ENCODE data around the gene CENPT.
A peak's percentile ranks its signal among the peaks of the same experiment; 100 is the strongest.

CENPT gene

DNA sequence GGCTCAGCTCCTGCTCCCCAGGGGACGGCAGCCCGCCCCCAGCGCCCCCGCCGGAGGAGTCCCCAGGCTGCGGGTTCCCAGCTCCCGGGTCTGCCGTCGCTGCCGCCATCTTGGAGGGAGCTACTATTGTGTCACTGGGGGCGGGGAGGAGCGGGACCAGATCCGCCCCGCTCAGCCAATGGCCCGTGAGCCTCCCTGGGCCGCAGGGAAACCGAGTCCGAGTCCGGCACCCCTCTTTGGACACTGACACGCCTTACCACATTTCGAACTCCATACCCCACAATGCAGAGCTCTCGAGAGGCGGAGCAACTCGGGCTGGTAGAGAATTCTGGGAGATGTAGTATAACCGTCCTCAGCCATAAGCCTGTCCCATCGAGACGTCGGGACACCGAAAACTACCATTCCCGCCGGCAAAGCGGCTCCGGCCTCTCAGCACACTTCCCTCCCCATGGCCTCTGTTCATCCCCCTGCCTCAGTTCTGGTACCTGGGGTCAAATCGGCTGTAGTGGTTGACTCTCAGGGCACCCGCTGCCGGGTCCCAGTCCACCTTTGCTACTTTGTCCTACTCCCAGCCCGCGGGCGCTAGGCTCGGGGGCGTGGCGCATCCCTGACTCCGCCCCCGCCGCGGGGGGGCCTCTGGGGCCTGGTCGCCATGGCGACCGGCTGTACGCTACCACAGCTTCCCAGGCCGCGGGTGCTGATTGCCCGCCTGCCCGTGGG, 40.9 kb downstream of the CENPT start, which contains the start of the genes RANBP10 and TSNAXIP1:
Gene RANBP10 (minus strand): TSS at position 133 of the 720 bp plus-strand sequence. CDS start 24 bp downstream, at position 109.
Gene TSNAXIP1 (plus strand): TSS at position 462 of the 720 bp plus-strand sequence. CDS start 261 bp downstream, outside the sequence.
- DNase-seq (ENCODE audit: low spot score) = peak; percentile 94

DNA sequence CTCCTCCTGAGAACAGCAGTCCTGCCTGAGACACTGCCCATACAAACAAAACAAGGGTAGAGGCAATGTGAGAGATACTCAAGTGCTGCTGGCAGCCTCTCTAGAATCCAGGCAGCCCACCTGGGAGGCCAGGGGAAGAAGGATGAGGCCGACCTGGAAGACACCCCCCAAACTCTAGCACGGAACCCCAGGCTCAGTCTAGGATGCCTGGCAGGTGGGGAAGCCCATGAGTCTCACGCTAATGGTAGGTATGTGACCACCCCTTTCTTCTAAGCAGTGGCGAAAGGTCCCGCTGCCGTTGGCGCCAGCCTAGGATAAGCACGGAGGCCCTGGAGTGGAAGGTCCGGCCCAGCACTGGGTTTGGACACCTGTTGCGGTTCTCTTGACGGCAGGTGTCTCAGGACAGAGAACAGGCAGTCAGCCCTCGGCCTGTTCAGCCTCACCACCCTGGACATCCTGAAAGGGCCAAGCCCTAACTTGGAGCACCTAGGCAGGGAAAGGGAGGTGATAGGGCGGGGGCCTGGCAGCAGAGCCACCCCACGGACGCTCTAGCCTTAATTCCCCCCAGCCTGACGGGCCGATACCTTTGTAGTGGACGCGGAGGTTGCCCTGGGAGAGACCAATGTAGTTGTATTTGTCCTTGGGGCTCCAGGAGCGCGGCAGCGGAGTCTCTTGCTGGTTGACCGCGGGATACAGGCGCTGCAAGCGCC, 41.6 kb downstream of the CENPT start:
- DNase-seq (ENCODE audit: low spot score) = peak; percentile 38

DNA sequence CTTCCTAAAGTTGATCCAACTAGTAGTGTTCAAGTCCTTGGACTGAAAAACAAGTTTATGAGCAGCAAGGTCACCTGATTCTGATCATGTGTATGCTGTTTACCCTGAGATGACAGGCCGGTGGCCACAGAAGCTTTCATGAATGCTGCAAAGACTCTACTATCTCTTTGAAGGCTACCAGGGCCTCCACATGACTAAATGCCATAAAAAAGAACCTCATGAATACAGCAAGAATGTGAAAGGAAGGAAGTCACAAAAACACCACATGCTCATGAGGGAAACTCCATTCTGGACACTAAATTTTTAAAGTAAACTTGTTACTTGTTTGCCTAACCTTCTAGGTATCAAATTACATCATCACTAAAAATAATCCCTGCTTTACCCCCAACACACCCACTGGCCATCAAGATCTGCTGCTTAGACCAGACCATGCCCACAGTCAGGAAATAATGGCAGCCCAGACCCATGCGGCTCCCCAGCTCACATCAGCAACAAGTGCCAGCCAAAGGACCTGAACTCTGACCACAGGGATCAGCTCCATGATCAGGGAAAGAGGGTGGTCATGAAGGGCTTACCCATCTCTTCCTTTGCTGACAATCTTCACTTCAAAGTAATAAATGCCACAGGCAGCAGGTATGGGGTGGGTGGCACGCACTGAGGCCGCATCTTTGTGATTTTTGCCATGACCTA, 42.5 kb downstream of the CENPT start:
- DNase-seq (ENCODE audit: low spot score) = no peak

DNA sequence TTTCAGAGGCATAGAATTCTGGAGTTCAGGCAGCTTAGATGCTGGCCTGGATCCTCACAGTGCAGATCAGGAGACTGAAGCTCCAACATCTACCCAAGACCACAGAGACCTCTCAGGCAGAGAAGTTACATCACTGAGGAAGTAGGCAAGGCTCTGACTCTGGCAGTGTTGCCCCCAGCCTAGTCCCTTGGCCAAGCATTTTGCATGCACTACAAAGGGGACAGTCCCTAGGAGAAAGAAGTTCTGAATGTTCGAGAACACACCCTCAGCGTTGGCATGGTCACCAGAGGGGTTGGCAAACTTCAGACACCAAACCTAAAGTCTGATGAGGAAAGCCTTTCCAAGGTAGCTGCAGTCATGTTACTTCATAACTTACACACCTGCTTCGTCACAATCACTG, 43.6 kb downstream of the CENPT start:
- DNase-seq (ENCODE audit: low spot score) = no peak

DNA sequence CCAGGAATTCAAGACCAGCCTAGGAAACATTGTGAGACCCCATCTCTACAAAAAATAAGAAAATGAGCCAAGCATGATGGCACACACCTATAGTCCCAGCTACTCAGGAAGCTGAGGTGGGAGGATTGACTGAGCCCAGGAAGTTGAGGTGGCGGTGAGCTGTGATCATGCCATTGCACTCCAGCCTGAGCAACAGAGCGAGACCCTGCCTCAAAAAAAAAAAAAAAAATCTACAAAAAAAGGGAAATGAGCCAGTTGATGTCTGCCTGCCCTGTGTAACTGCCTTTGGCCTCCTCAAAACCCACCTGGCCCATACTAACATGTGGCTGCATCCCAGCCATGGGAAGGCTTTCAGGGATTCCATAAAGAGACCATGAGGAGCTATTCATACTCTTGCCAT, 45.6 kb downstream of the CENPT start:
- DNase-seq (ENCODE audit: low spot score) = no peak

DNA sequence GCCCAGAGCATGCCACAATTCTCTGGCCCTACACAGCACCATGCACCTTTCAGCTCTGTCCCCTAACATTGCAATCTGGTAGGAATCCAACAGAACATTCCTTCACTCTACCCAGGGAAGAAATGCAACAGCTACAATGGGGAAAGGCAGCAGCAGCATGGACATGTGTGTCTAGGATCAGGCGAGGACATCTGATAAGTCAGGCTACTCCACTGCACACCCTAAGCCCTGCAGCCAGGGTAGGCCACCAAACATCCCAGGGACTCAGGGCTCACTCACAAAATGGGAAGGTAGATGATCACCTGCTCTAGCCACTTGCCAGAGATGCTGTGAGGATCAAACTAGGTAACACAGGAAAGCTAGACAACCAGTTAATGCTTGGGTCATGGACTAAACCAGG, 46.3 kb downstream of the CENPT start:
- no peak for DNase-seq (ENCODE audit: low spot score)

DNA sequence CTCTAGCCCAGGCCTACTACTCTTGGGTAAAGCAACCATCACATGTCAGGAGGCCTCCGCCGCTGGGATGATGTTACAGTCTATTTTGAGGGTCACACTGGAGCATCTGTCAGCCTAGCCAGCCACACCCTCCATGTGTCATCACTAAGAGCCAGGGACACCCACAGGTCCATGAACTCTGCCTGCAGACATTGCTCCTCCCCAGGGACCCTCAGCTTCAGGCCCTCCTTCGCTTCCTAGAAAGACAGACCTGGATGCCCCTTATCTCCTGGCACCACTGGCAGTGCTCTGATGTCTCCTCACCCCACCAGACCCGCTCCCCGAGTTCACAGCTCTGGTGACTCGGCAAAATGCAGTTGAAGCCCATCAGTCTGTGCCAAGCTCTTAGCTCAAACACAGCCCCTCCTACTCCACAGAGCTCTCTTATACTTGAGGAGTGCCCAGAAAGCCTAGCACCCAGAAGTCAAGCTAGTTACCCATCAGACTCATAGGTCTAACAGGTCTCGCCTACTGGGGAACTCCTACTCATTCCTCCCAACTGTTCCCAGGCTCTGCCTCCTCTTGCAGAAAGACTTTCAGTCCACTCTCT, 47.1 kb downstream of the CENPT start:
- DNase-seq (ENCODE audit: low spot score) = no peak

DNA sequence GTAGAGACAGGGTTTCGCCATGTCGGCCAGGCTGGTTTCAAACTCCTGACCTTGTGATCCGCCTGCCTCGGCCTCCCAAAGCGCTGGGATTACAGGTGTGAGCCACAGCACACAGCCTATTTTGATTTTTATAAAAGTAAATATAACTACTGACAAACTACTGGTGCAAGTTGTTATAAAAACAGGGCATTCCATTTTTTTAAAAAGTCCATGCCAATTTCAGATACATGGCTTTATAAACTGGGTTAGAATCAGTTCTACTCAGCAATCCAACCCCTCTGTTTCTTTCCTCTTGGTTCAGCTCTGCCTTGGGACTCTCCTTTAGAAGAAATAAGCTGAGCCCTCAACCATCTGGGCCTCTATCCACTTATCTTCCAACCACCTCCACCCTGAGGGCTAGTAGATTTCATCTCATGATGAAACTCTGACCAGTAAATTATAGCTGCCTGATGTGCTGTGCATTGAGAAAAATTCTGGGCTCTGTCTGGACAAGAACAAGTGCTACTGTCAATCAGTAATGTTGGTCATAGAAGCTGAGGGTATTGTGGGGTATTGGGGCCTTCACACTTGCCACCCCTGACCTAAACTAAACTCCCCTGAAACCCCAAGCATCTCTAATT, 51.3 kb downstream of the CENPT start:
- no peak for DNase-seq (ENCODE audit: low spot score)

DNA sequence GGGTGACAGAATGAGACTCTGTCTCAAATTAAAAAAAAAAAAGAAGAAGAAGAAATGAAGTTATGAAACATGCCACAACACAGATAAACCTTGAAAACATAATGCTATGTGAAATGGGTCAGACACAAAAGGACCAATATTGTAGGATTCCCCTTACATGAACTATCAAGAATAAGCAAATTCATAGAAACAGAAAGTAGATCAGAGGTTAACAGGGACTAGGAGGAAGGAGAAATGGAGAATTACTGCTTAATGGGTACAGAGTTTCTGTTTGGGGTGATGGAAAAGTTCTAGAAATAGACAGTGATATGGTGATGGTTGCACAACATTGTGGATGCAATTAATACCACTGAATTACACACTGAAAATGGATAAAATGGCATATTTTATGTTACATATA, 57.4 kb downstream of the CENPT start:
- no peak for DNase-seq (ENCODE audit: low spot score)

DNA sequence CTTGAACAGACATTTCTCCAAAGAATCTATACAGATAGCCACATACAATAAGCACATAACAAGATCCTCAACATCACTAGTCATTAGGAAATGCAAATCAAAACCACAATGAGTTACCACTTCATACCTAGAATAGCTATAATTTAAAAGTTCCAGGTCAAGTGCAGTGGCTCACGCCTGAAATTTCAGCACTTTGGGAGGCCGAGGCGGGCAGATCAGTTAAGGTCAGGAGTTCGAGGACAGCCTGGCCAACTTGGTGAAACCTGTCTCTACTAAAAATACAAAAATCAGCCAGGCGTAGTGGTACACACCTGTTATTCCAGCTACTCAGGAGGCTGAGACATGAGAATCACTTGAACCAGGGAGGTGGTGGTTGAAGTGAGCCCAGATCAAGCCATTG, 61.0 kb downstream of the CENPT start:
- DNase-seq (ENCODE audit: low spot score) = no peak

DNA sequence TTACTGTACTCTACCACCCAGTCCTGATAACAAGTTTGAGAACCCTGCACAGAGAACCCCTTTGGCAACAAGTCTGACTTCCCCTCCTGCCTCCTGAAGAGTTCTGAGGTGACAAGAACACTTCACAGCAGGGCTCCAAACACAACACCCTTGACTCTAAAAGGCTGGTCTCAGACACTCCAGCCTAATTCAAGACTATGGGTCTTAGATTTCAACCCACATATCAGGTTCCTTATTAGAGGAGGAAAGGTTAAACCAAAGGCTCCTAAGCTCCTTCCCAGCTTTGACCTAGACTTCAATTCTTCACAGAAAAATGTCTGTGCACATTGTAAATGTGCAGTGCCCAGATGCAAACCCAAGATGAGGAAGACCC, 64.2 kb downstream of the CENPT start:
- DNase-seq (ENCODE audit: low spot score) = no peak

DNA sequence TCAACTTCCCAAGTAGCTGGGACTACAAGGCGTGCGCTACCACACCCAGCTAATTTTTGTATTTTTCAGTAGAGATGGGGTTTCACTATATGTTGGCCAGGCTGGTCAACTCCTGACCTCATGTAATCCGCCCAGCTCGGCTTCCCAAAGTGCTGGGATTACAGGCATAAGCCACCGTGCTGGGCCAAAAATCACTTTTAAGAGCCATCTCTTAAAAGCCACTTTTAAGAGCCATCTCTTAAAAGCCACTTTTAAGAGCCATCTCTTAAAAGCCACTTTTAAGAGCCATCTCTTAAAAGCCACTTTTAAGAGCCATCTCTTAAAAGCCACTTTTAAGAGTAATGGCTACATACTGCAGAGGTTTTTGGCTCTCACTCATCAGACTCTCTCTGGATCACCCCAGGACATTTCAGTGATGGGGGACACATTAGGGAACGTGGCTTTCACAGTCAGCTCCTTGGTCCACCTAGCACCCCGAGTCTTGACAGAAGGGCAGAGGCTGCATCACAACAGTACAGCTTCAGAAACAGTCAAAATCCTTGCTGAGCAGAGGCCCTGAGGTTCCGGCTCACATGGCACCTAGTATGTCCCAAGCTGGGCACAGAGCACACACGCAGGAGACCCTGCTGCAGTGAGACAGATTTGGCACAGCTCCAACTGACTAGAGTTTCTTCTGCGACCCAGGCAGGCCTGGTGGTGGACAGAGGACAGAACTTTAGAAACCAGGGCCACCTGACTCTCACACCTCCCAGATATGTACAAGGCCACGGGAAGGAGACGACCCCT, 64.7 kb downstream of the CENPT start:
- DNase-seq (ENCODE audit: low spot score) = peak; percentile 18

DNA sequence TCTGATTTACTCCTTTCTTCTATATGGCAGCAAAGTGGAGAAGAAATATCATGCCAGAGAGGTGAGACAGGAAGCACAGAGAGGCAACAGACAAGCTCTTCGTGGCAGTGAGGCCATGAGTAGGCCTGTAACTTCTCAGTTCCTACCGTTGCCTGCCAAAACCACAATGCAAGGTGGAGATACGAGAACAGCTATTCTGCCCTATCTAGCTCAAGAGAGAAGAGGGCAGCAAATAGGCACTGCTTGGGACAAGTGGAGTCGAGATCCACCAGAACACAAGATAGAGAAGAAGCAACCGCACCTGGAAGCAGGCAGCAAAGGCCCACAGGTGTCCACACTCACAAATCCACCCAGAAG, 66.0 kb downstream of the CENPT start:
- DNase-seq (ENCODE audit: low spot score) = no peak

DNA sequence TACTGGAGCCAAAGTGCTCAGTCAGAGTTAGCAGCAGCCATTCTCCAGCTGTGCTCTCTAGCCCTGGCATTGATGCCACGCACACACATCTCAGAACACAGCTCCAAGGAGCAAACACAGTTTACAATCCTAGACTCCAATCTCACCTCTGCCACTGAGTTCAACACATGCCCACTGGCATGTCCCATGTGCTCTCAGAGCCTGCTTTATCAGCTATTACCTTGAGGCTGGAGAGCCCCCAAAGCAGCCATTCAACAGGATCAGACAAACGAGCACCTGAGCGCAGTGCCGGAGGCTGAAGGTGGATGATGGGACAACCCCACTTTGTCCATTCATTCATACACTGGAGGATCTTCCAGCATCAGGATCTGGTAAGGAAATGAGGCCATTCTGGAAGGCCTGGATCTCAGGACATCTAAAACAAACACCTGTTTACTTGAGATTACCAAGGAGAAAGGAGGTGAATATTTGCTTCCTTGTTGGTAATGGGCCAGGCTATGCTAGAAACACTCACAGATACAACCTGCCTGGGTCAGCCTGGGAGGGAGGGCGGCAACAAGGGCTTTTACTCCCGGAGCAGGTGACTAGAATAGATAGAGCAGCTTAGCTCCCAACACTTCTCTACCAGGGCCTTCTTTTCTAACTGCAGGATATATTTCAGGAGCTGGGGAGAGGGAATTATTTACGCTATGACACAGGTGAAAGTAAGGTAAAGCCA, 66.5 kb downstream of the CENPT start:
- DNase-seq (ENCODE audit: low spot score) = no peak

DNA sequence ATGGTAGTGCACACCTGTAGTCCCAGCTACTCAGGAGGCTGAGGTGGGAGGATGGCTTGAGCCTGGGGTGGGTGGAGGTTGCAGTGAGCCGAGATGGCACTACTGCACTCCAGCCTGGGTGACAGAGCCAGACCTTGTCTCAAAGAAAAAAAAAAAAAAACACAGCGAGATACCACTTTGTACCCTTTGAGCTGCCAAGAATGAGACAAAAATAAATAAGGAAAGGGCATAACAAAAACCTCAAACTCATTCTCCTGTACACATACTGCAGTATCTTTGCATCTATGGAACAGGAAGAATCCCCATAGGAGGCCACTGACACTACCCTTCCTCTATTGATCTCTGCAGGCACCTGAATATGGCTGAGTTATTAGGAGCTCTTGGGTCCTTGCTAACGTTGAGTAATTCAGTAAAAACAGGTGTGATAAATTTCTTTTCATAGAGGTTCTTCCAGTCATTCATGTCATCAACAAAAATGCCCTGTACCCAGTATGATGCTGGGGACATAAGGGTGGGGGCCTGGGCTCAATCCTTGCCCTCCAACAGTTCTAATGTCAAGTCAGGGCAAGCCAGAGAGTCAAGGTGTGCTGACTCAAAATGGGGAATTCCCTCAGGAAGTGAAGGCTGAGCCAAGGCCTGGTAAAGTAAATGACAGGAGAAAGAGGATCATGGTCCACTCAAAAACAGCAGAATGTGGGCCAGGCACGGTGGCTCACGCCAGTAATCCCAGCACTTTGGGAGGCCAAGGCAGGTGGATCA, 68.1 kb downstream of the CENPT start:
- DNase-seq (ENCODE audit: low spot score) = no peak
